ENCODE measurements around the gene OR5B17. TPM values are rescaled to one million over a fixed set of nuclear protein-coding genes. Genes with fewer than 3 reads are reported as not detected.

Gene OR5B17
- total RNA-seq: not detected in 2 replicates

GRCh38 chr11:58358969-58359368 is at the start of gene OR5B17:
Gene OR5B17, minus strand, starts transcription at chr11:58359069. Its CDS starts 0 bp downstream, at chr11:58359069.

GRCh38 chr11:58406774-58407173 is 47.9 kb upstream of the OR5B17 start, which contains the start of gene OR5B3:
Gene OR5B3, minus strand, starts transcription at chr11:58406874. Its CDS starts 3,465 bp downstream, at chr11:58403409.

Other genes starting within 250 kb of the OR5B17 start
- not detected in 2 replicates for gene OR9I1, start 233.5 kb downstream of the OR5B17 start, total RNA-seq
- not detected in 2 replicates for gene OR9Q2, start 170.0 kb downstream of the OR5B17 start, total RNA-seq
- gene OR1S2, start 154.9 kb downstream of the OR5B17 start, total RNA-seq: not detected in 2 replicates
- gene OR1S1, start 146.3 kb downstream of the OR5B17 start, total RNA-seq: not detected in 2 replicates
- not detected in 2 replicates for gene OR10Q1, start 130.2 kb downstream of the OR5B17 start, total RNA-seq
- gene OR10W1, start 90.8 kb downstream of the OR5B17 start, total RNA-seq: not detected in 2 replicates
- gene OR5B3, start 47.8 kb upstream of the OR5B17 start, total RNA-seq: not detected in 2 replicates
- gene OR5B2, start 69.1 kb upstream of the OR5B17 start, total RNA-seq: not detected in 2 replicates
- not detected in 2 replicates for gene OR5B12, start 83.2 kb upstream of the OR5B17 start, total RNA-seq
- gene OR5B21, start 149.0 kb upstream of the OR5B17 start, total RNA-seq: not detected in 2 replicates
- gene LPXN, start 216.8 kb upstream of the OR5B17 start, total RNA-seq: 9.5 and 11.8 TPM in 2 replicates
- 30.9 and 38.4 TPM in 2 replicates for gene ZFP91, start 220.0 kb upstream of the OR5B17 start, total RNA-seq

Data from airway epithelial cell (primary cell).